OCI-M1 (cell line): ENCODE results near the gene GRIA4.
"Not testable (repeated sequence)": the region's sequence is repeated elsewhere in the genome, so short reads cannot be mapped to it uniquely, and the experiment has no call there.

Experiments used
- DNase-seq: peaks from one replicate; lab custom pipeline; 2025; lab: John Stamatoyannopoulos, UW

The GRIA4 gene

DNA sequence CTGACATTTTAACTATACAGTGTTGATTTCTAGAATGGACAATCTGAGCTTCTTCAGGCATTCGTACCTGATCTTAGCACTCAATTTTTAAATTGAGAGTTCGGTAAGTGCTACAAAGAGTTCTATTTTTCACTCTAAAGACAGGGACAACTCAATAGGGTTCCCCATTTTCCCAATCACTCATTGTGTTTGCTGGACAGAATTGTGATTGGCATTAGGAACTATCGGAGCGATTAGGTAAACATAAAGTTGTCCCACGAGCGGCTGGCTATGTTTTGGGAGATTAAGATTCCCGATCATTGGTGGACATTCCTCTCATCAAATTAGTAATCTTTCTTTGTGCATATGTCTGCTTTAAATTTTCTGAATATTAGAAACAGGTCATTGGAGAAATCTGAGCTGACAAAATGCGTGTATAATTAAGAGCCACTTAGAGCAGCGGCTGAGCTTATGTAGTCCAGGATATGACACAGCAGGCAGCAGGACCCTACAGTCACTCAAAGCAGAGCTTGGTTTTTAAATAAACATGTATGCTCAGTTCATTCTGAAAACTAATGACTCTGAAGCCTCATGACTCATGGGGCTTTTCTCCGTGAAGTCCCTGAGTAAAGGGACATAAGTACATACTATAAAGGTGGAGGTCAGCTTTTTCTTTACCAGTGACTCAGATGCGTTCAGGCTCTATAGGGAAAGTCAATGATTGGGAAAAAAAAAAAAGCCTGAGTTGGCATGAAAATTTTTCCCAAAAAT, 109.4 kb downstream of the GRIA4 start:
- DNase-seq: no peak

DNA sequence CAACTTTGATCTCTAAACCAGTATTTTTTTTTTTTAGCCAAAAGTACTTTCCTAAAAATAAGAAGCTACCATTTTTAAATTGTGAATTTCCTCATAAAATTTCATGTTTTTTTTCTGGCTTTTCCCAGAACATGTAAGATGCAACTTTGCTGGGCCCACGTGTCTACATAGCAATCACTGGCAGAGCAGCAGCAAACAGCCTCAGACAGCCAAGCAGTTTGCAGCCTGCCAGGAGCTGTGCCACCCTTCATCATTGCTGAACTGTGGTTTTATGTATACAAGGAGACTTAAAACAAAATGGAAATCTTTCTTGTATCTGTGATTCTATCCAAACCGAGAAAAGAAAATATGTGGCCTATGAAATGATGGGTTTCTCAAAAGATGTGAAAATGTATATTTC, 110.2 kb downstream of the GRIA4 start:
- DNase-seq: no peak

GRCh38 chr11:105723269-105723668, 113.4 kb downstream of the GRIA4 start:
- DNase-seq: no peak

- no peak for DNase-seq
Observed at GRCh38 chr11:105732611-105733010, 122.7 kb downstream of the GRIA4 start.

GRCh38 chr11:105734426-105734825, 124.6 kb downstream of the GRIA4 start:
- DNase-seq: no peak

GRCh38 chr11:105738251-105738650, 128.4 kb downstream of the GRIA4 start:
- no peak for DNase-seq

DNA sequence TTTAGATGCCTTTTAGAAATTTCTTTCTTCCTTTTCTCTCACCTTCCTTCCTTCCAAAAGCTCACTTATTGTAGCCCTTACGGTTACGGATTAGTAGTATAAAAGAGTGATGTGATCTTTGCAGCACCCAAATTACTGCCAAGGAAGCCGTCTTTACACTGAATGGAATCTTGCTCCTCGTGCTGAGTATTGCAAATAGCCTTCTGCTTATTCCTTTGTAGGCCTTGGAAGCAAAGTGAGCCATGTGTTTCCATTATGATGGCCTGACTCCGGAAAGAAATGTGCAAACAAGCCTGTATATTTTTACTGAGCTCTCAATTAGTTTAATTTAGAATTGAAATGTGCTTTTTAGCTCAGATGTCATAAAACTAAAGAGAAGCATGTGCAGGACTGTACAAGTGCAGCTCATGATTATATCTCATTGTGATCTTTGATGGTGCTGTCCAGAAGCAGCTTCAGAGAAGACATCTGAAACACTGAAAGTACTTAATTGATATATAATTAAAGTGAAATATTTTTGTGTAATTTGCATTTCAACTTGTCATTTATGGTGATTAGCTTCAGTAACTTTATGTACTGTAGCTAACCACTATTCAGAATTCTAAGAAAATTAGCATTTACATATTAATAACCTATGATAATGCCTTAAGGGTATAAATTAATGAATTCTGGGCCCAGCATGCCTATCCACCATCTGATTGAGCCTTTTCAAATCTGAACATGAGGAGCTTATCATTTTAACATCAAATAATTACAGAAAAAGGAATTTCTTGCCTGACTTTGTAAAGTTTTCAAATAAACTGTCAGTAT, 129.3 kb downstream of the GRIA4 start:
- DNase-seq: no peak

DNA sequence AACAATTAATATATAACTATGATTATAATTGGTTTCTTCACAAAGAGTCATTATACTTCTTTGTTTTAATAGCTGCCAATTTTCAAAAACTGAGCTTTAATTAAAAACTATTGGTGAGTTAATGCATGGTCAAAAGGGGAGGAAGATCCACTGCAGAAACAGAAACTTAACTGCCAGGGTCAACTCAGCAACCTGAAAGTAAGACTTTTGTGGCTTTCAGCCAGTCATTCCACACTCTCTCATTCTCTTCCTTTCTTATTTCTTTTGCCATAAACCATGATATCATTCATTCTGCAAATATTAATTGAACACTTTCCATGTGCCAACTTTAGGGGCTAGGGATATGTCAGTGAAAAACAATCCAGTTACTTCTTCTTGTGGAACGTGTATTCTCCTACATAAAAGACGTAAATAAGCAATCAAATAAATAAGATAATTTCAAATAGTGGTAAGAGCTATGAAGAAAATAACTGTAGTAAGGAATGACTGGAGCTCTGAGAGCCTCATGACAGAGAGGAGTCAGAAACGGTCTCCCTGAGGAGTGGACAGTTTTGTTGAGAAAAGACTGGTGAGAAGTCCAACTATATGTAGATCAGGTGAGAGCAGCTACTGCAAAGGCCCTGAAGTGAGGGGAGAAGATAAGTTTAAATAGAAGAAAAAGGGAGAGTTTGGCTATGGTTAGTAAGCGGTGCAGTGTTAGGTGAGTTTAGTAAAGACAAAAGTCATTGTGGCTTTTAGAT, 130.5 kb downstream of the GRIA4 start:
- DNase-seq: no peak

DNA sequence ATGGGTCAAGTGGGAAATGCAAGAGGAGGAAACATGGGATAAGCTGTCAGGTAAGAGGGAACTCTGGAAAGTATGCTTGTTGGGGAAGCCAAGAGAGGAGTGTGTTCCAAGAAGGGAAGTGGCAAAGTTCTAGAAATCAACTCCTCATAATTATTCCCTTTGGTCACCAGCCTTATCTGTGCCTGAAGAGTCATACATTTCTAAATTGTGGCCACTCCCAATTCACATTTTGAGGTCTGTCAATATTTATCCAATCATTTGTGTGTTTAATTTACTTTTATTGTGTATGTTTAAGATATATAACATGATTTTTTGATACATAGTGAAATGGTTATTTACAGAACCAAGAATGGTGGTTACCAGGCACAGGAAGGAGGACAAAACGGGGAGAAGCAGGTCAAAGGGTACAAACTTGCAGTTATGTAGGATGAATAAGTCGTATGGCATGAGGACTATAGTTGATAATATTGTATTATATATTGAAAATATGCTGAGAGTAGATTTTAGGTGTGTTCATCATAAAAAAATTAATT, 131.7 kb downstream of the GRIA4 start:
- no peak for DNase-seq

GRCh38 chr11:105754260-105754659, 144.4 kb downstream of the GRIA4 start:
- no peak for DNase-seq

DNA sequence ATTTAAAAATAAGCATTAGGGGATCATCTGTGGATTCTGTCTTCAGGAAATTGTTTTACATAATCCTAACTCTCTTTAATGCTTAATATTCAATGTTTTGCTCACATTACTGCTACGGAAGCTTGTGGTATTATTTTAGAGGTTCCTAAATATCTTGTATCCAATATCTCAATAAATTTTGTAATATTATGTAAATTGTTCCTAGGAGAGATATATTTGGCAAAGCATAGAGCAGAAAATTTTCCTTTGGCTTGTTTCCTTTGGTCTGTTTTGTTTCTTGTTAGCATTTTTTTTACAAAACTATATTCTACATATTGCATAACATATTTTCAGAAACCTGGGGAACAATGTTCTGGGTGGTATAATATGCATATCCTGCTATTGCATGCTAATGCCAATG, 144.8 kb downstream of the GRIA4 start:
- DNase-seq: no peak

DNA sequence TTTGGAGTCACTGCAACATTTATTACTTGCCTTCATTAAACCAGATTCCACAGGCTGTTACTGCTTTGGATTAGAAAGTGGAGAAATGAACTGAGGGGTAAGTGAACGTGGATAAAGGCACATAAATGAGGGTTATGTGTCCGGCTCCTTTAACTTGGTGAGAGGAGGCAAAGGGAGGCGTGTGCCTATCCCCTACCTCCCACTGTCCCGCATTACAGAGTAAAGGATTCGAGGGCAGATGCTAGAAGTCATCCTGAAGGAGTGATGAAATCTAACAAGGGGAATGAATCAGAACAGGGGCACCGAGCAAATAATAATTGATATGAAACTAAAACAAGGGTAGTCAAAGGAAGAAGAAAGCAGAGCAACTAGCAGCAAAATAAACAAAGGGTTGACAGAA, 147.2 kb downstream of the GRIA4 start:
- no peak for DNase-seq

- no peak for DNase-seq
Observed at GRCh38 chr11:105763594-105763993, 153.7 kb downstream of the GRIA4 start.

- DNase-seq: no peak
Observed at GRCh38 chr11:105767931-105768330, 158.1 kb downstream of the GRIA4 start.

DNA sequence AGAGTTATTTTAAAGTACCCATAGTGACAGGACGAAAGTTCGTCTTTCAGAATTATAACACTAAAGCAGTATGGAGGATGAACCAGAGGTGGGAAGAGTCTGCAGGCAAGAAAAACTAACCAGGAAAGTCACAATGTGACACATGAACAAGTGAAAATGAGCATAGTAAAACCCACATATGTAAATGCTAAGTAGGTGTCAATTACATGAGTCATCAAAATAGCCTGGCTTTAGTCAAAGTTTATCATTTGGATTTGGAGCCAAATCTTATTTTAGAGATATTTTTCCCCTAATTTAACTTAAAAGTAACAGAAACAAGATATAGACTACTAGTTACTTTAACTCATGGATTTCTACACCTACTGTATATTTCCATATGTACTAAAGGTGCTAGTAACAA, 159.8 kb downstream of the GRIA4 start:
- DNase-seq: no peak

DNA sequence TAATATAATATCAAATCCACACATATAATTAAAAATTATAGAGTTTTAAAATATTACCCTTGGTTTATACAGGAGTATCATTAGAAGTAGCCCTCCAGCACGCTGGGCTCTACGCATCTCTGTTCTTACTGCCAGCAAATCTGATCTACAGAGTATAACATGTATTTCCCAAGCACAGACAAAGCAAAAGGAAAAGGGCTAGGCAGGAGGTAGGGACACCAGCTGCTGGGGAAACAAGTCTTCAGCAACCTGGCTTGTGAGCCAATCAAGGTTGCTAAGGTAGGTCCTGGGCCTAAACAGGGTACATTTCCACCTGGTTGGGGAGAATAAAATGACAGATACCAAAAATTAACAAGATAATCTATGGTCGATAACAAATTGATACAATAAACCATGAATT, 163.6 kb downstream of the GRIA4 start:
- DNase-seq: not testable (repeated sequence)

- DNase-seq: no peak
Observed at GRCh38 chr11:105774899-105775298, 165.0 kb downstream of the GRIA4 start.

DNA sequence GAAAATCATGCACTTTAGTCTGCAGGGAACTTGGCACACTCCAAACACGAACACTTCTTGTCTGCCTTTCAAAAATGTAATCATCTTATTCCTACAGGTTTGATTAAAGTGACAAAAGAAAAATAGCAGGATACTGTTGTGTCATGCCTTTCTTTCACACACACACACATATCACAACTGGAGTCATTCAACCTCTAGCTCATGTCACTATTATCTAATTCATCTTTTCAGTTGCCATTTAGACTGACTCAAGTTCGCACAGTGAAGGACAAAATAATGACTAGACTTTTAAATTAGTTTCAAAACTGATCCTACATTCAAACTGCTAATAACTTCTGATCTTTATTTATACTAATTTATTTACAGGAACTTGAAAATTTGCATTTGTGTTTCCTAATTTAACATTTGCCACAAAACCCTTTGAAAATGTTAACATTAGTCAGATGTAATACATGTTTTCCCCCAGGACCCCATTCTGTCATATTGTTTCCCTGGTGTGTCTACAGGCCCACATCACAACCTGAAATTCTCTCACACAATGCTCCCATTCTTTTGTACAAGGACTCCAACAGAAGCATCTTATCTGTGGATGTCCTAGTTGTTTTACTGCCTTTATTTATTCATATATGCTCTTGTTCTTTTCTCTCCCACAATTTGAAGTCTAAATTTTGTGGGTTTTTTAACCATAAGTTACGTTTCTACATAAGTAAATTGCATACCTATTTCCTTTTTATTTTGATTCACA, 171.1 kb downstream of the GRIA4 start:
- no peak for DNase-seq

GRCh38 chr11:105781807-105782206, 171.9 kb downstream of the GRIA4 start:
- no peak for DNase-seq

GRCh38 chr11:105783216-105783615, 173.3 kb downstream of the GRIA4 start:
- no peak for DNase-seq

GRCh38 chr11:105785850-105786249, 176.0 kb downstream of the GRIA4 start:
- not testable (repeated sequence) for DNase-seq

- no peak for DNase-seq
Observed at GRCh38 chr11:105786741-105787140, 176.9 kb downstream of the GRIA4 start.
